Aortic smooth muscle cell (primary cell): ENCODE measurements around the gene NUP205. TPM values are rescaled to one million over a fixed set of nuclear protein-coding genes. Genes with fewer than 3 reads are reported as not detected.

Experiments
- total RNA-seq: library from RNA; depleted of rRNA; stranded (reverse); fragments of >200 nt; gene quantifications from 2 replicates; pipeline ENCODE4 v1.2.3, GENCODE V29; 2014

The NUP205 gene, protein sequence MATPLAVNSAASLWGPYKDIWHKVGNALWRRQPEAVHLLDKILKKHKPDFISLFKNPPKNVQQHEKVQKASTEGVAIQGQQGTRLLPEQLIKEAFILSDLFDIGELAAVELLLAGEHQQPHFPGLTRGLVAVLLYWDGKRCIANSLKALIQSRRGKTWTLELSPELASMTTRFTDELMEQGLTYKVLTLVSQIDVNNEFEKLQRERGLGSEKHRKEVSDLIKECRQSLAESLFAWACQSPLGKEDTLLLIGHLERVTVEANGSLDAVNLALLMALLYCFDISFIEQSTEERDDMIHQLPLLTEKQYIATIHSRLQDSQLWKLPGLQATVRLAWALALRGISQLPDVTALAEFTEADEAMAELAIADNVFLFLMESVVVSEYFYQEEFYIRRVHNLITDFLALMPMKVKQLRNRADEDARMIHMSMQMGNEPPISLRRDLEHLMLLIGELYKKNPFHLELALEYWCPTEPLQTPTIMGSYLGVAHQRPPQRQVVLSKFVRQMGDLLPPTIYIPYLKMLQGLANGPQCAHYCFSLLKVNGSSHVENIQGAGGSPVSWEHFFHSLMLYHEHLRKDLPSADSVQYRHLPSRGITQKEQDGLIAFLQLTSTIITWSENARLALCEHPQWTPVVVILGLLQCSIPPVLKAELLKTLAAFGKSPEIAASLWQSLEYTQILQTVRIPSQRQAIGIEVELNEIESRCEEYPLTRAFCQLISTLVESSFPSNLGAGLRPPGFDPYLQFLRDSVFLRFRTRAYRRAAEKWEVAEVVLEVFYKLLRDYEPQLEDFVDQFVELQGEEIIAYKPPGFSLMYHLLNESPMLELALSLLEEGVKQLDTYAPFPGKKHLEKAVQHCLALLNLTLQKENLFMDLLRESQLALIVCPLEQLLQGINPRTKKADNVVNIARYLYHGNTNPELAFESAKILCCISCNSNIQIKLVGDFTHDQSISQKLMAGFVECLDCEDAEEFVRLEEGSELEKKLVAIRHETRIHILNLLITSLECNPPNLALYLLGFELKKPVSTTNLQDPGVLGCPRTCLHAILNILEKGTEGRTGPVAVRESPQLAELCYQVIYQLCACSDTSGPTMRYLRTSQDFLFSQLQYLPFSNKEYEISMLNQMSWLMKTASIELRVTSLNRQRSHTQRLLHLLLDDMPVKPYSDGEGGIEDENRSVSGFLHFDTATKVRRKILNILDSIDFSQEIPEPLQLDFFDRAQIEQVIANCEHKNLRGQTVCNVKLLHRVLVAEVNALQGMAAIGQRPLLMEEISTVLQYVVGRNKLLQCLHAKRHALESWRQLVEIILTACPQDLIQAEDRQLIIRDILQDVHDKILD (N-terminal part only)
- 33.8 and 39.2 TPM in 2 replicates for total RNA-seq

DNA sequence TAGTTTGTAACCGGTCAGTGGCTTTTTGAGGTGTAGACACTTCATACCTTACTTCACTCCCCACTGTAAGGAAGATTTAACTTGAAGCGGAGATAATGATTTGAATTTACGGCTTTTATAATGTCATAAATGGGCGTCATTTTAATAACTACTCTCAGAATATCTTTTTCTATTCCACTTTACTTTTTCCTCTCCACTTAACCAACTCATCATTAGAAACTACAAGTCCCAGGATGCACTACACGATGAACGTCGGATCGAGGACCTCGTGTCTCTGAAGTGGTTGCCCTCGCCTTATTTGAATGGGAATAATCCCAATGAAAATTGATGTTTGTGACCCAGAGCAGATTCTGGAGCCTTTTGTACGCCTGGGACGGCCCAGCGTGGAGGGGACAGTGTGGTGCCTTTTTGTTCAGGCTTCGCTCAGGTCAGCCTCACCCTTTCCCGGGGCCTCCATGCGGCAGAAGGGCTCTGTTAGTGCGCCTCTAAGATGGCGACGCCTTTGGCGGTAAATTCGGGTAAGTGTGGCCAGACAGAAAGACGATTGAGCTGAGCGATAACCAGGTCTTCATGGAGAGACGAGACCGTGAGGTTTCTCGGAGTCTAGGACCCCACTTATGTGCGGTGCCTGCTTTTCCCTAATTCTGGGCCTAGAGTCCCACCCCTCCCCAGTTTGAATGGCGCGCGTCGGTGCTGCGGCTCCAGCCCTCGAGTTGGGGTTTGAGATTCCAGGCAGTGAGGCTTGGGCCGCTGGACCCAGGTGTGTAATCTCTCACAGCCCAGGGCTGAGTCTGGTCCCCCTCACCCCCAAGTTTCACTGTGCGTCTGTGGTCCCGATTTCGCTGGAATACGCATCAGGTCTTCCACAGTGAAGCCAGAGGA lies at the start of gene NUP205:
Gene NUP205, plus strand, starts transcription at position 463 of the 882 bp plus-strand sequence. Its CDS starts 28 bp downstream, at position 491.

DNA sequence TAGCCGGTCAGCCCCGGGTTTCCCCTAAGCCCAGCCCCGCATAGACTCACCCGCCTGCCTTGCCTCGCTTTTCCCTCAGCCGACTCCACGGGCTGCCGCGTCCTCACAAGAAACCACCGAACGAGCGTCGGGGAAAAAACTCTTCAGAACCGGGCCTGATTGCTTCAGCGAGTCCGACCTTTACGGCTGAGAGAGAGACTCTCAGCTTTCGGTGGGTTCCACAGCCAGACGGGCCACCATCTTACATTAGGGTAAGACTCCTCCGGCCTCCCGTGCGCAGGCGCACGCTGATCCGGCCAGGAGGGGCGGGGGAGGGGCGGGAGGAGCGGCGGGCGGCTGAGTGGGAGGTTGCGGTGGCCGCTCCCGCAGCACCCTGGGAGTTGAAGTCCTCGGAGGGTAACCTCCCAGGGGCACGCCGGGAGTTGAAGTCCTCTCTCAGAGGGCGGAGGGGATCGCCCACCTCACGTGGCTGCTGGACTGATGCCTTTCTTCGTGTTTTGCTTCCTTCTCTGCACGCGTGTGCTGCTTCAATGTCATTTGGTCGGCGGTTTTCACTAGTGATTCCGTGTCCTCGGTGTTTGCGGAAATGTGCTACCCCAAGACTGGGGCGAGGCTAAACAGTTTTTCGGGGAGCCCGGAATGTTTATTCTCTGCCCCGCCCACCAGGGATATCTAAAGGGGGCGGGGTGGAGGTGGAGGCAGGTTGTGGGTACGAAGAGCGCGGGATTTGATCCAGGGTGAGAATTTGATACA lies 47.7 kb upstream of the NUP205 start, which contains the start of gene CNOT4:
Gene CNOT4, minus strand, starts transcription at position 264 of the 753 bp plus-strand sequence. CDS start 71,771 bp downstream, outside the sequence.

DNA sequence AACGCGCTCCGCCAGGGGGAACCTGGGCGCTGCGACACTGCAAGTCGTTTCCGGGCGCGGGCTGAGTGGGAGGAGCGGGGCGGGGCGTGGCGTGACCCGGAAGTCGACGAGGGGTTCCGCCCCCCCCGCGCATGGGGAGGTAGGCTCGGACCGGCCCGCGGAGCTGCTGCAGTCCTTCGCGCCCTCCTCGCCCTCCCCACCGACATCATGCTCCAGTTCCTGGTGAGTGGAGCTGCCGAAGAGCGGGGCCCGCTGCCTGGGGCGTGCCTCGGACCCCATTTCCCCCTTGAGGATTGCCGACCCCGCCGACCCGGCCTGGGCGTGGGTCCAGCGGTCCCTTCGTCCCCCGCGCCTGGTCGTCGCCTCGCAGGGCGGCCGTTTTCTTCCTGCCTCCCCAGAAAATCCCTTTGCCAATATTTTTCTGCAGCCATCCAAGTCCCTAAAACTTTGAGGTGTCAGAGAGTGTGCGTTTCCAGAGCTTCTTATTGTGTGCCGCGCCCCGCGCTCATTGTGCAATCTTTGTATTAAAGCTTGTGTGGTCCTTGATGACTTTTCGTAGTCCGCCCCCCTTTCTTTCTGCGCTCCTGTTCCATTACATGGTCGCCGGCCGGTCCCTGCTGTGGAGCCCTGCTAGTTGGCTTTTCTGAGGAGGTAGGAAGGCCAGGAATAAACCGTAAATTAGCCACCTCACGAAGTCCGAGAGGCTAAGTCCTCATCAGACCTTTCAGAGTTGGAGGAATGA lies 104.8 kb downstream of the NUP205 start, which contains the start of gene STMP1:
Gene STMP1, plus strand, starts transcription at position 142 of the 742 bp plus-strand sequence.

Other genes with a start within 250 kb of the NUP205 start
- 10.3 and 12.1 TPM in 2 replicates for gene CNOT4, start 47.8 kb upstream of the NUP205 start, total RNA-seq
- gene STMP1, start 104.6 kb downstream of the NUP205 start, total RNA-seq: 15.7 and 21.9 TPM in 2 replicates
- gene SLC13A4, start 170.3 kb downstream of the NUP205 start, total RNA-seq: 1.6 and 2.3 TPM in 2 replicates
- gene FAM180A, start 190.9 kb downstream of the NUP205 start, total RNA-seq: 69.9 and 78.5 TPM in 2 replicates